Mesendoderm (in vitro differentiated cells): ENCODE data around the gene SLC1A2.
A peak's percentile ranks its signal among the peaks of the same experiment; 100 is the strongest.

Experiments
- DNase-seq: peaks from one replicate; pipeline ENCODE4 v3.0.0; 2013
- H2AK5ac ChIP-seq: 2 replicates; pipeline ENCODE4 v1.6.1; 2013; ENCODE audit warnings: low read length, inconsistent platforms
- H2BK120ac ChIP-seq: 2 replicates; pipeline ENCODE4 v1.6.1; 2013; ENCODE audit warnings: low read depth, mild to moderate bottlenecking, low read length, moderate library complexity, mixed read lengths
- H2BK15ac ChIP-seq: replicated peaks from 2 replicates; pipeline ENCODE4 v1.6.1; 2013; ENCODE audit warnings: low read depth, mild to moderate bottlenecking, moderate library complexity
- H2BK5ac ChIP-seq: 2 replicates; pipeline ENCODE4 v1.6.1; 2013; ENCODE audit warnings: low read length, inconsistent platforms
- H3K18ac ChIP-seq: 2 replicates; pipeline ENCODE4 v1.6.1; 2013; ENCODE audit warnings: mild to moderate bottlenecking, low read length, mixed read lengths
- H3K23ac ChIP-seq: one replicate; pipeline ENCODE4 v1.6.1; 2013; ENCODE audit warnings: low read length
- H3K27ac ChIP-seq: 2 replicates; pipeline ENCODE4 v1.5.1; 2013; ENCODE audit warnings: low read depth, mild to moderate bottlenecking, inconsistent platforms, low read length, moderate library complexity
- H3K27me3 ChIP-seq: 2 replicates; pipeline ENCODE4 v1.6.1; 2013; ENCODE audit warnings: low read length, control low read depth, mild to moderate bottlenecking, inconsistent platforms; ENCODE audit not compliant: insufficient read depth, poor library complexity
- H3K36me3 ChIP-seq: 2 replicates; pipeline ENCODE4 v1.6.1; 2013; ENCODE audit warnings: low read length, inconsistent platforms; ENCODE audit not compliant: control insufficient read depth, insufficient read depth
- H3K4ac ChIP-seq: one replicate; pipeline ENCODE4 v1.6.1; 2013; ENCODE audit warnings: low read depth, mild to moderate bottlenecking, low read length, moderate library complexity
- H3K4me1 ChIP-seq: 2 replicates; pipeline ENCODE4 v1.6.1; 2013; ENCODE audit warnings: low read depth, low read length, inconsistent platforms; ENCODE audit not compliant: control insufficient read depth
- H3K4me2 ChIP-seq: 2 replicates; pipeline ENCODE4 v1.6.1; 2013; ENCODE audit warnings: low read length
- H3K4me3 ChIP-seq: 2 replicates; pipeline ENCODE4 v1.5.1; 2013; ENCODE audit warnings: mild to moderate bottlenecking, low read length
- H3K56ac ChIP-seq: one replicate; pipeline ENCODE4 v1.6.1; 2013; ENCODE audit warnings: low read length
- H3K79me1 ChIP-seq: 2 replicates; pipeline ENCODE4 v1.6.1; 2013; ENCODE audit warnings: low read length, inconsistent platforms
- H3K79me2 ChIP-seq: 2 replicates; pipeline ENCODE4 v1.6.1; 2013; ENCODE audit warnings: mild to moderate bottlenecking, low read length; ENCODE audit not compliant: control insufficient read depth, insufficient read depth
- H3K9ac ChIP-seq: 2 replicates; pipeline ENCODE4 v1.6.1; 2013; ENCODE audit warnings: low read length, inconsistent platforms
- H4K5ac ChIP-seq: one replicate; pipeline ENCODE4 v1.6.1; 2013; ENCODE audit warnings: low read length
- H4K8ac ChIP-seq: one replicate; pipeline ENCODE4 v1.6.1; 2013; ENCODE audit warnings: low read depth, mild to moderate bottlenecking, control low read depth, low read length, moderate library complexity
- WGBS: extraction: QIAGEN DNeasy Blood & Tissue Kit; methylation state at CpG from one replicate; pipeline ENCODE4 v1.1.7; 2013; ENCODE audit warnings: low lambda C conversion rate, missing lambda C conversion rate; ENCODE audit not compliant: insufficient coverage; ENCODE audit errors: extremely low coverage; 5-methylcytosine and 5-hydroxymethylcytosine counted together

SLC1A2 gene

DNA sequence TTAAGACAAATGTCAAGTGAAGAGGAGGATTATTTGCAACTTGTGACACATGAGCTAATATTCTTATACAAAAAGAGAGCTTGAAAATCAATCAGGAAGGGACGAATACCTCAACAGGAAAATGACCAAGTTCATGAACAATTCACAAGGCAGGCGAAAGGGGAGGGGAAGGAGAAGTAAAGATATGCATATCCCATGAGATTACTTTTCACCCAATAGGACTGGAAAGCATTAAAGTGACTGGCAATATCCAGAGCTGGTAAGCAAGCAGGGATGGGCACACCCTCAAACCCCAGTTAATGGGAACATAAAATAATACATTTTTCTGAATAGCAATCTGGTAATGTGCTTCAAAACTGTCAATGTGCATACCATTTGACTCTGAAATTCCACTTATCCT lies 129.5 kb downstream of the SLC1A2 start:
- H4K8ac ChIP-seq = no peak overlapping the region
- H3K4me3 ChIP-seq = no peak overlapping the region
- H3K27me3 ChIP-seq = no peaks in the 10 kb centered on the region
- WGBS = no CpG with 5 or more reads among the region's 2 CpGs
- no peak overlapping the region for H2BK15ac ChIP-seq
- H2BK120ac ChIP-seq = no peak overlapping the region
- no peaks in the 10 kb centered on the region for H3K79me2 ChIP-seq
- no peak overlapping the region for H3K4me2 ChIP-seq
- H3K23ac ChIP-seq = no peak overlapping the region
- no peaks in the 10 kb centered on the region for H3K4me1 ChIP-seq
- no peak overlapping the region for H3K56ac ChIP-seq
- H3K79me1 ChIP-seq = no peaks in the 10 kb centered on the region
- no peak overlapping the region for H3K4ac ChIP-seq
- H3K18ac ChIP-seq = no peak overlapping the region
- H4K5ac ChIP-seq = no peak overlapping the region
- no peak overlapping the region for H3K9ac ChIP-seq
- DNase-seq = no peak
- no peak overlapping the region for H3K27ac ChIP-seq
- H3K36me3 ChIP-seq = no peaks in the 10 kb centered on the region
- no peak overlapping the region for H2AK5ac ChIP-seq
- H2BK5ac ChIP-seq = no peak overlapping the region

DNA sequence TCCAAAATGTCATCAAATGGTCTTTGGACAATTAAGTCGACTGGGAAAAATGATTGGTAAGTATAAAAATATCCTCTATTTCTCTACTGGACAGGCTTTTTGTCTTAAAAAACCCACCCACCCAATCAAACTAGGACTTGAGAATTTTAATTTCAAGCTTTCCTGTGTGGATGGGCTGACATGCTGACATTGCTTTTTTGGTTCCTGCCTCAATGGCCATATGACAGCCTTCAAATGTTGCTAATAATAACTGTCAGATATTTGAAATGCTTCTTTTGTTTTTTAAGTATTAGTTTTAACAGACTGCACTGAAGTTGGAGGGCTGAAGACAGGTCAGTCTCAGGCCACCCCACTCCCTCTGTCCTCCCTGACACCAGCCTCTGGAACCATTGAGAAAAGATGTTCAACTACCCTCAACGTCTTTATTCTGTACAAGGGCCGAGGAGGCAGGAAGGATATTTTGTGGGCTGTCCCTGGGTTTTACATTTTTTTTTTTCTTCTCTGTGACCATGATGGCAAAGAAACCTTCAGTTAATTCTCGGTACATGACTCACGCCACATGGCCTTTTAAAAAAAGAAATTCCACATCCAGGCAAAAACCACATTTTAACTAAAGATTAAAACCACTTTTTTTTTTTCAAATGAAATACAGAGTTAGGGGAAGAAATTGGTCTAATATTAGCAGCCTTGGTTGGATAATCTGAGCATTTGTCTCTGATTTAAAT lies 130.4 kb downstream of the SLC1A2 start:
- Histone ChIP-seq H4K8ac (peak overlapping the region; percentile 56), H3K56ac (no peak overlapping the region), H2BK120ac (no peak overlapping the region), H3K36me3 (no peaks in the 10 kb centered on the region), H3K4me3 (no peak overlapping the region), H2BK15ac (no peak overlapping the region), H3K9ac (no peak overlapping the region), H2AK5ac (no peak overlapping the region), H3K23ac (no peak overlapping the region), H3K27ac (no peak overlapping the region), H3K4ac (no peak overlapping the region), H3K79me1 (no peaks in the 10 kb centered on the region), H3K18ac (peak overlapping the region; percentile 51), H3K79me2 (no peaks in the 10 kb centered on the region), H3K27me3 (no peaks in the 10 kb centered on the region), H2BK5ac (no peak overlapping the region), H3K4me1 (no peaks in the 10 kb centered on the region), H4K5ac (no peak overlapping the region), H3K4me2 (no peak overlapping the region)
- DNase-seq = no peak
- no CpG with 5 or more reads among the region's 5 CpGs for WGBS

DNA sequence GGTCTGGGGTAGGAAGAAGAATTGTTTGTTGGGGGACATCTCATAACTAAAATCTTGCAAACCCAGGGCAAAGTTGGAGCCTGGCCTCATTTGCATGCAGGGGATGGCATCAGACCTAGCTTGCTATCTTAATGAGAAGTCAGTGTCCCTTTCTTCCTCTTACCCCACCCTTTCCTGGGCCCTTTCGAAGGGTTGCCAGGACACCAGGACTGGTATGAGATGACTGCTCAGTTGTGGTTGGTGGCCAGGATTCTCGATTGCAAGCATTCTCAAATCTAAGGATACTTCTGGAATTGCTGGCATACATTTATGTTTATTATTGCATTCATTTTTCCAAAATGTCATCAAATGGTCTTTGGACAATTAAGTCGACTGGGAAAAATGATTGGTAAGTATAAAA lies 131.0 kb downstream of the SLC1A2 start:
- Histone ChIP-seq H3K79me1 (no peaks in the 10 kb centered on the region), H2BK5ac (no peak overlapping the region), H3K9ac (no peak overlapping the region), H2BK120ac (no peak overlapping the region), H3K56ac (no peak overlapping the region), H3K4me2 (no peak overlapping the region), H2AK5ac (no peak overlapping the region), H3K27me3 (no peaks in the 10 kb centered on the region), H3K27ac (no peak overlapping the region), H3K79me2 (no peaks in the 10 kb centered on the region), H3K4me1 (no peaks in the 10 kb centered on the region), H4K8ac (no peak overlapping the region), H2BK15ac (no peak overlapping the region), H3K4ac (no peak overlapping the region), H3K18ac (no peak overlapping the region), H4K5ac (no peak overlapping the region), H3K23ac (no peak overlapping the region), H3K36me3 (no peaks in the 10 kb centered on the region), H3K4me3 (no peak overlapping the region)
- no peak for DNase-seq
- WGBS = no CpG with 5 or more reads among the region's 3 CpGs

DNA sequence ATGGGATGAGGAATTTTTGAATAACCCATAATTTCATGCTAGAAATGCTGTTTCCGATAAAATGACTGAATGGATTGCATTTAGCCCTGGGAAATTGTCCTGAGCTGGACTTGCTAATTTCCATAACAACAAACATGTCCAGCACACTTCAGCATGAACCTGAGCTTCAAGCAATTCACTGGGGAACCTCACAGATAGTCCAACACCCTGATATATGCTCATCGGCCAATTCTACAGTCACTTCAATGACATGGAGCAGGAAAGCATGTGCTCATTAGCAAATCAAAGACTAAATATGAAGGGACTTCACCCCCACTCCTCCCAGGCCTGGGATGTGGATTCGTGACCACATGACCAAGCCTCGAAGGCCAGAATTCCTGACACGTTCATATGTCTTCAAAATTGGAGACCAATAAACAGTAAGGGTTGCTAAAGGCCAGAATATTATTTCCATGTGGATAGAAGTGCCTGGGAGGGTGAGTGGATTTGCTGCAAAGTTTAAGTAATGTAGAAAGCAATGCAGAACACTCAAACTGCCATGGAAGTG lies 131.9 kb downstream of the SLC1A2 start:
- WGBS = no CpG with 5 or more reads among the region's 5 CpGs
- Histone ChIP-seq H3K23ac (no peak overlapping the region), H3K79me1 (no peaks in the 10 kb centered on the region), H3K4ac (no peak overlapping the region), H3K4me1 (no peaks in the 10 kb centered on the region), H2BK120ac (no peak overlapping the region), H3K27ac (no peak overlapping the region), H3K56ac (no peak overlapping the region), H3K4me3 (no peak overlapping the region), H3K9ac (no peak overlapping the region), H3K36me3 (no peaks in the 10 kb centered on the region), H4K5ac (no peak overlapping the region), H3K18ac (no peak overlapping the region), H3K4me2 (no peak overlapping the region), H4K8ac (no peak overlapping the region), H2BK5ac (no peak overlapping the region), H2AK5ac (no peak overlapping the region), H3K27me3 (no peaks in the 10 kb centered on the region), H2BK15ac (no peak overlapping the region), H3K79me2 (no peaks in the 10 kb centered on the region)
- no peak for DNase-seq

DNA sequence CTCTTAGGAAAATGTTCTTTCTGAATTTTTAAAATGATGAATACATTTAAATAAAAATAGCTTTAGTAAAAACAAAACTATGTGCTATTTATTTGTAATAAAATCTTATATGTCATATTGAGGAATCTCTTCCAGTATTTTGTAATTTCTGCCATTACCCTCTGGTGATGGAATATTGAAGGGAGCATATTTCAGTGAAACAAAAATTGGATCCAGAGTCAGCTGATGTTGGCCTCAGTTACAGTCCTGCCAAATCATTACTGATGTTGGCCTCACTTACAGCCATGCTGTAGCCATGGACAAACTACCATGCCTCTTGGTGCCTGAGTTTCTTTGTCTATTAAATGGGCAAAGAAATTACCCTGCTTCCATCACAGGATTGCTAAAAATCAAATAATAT lies 133.2 kb downstream of the SLC1A2 start:
- no peak overlapping the region for H3K4me3 ChIP-seq
- DNase-seq = no peak

DNA sequence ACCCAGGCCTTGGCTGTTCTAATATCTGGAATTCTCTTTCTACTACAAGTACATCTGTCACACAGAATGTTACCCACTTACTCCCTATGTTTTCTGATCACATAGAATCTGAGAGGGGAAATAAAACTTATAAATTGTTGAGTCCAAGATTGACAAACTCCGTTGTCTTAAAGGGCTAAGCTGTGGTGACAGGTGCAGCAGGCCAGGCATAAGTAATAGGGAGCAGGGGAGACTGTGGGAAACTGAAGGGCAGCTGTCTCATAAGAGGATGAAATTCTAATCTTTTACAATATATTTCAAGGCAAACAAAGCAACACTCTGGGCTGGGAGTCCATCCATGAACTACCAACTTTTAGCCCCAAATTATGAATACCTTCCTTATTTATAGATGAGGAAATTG lies 133.9 kb downstream of the SLC1A2 start:
- Histone ChIP-seq H3K36me3 (no peaks in the 10 kb centered on the region), H3K4ac (no peak overlapping the region), H3K18ac (no peak overlapping the region), H4K8ac (no peak overlapping the region), H2BK5ac (no peak overlapping the region), H3K4me2 (no peak overlapping the region), H3K27me3 (no peaks in the 10 kb centered on the region), H3K27ac (no peak overlapping the region), H2BK120ac (no peak overlapping the region), H4K5ac (no peak overlapping the region), H3K79me1 (no peaks in the 10 kb centered on the region), H3K56ac (no peak overlapping the region), H3K4me1 (no peaks in the 10 kb centered on the region), H3K9ac (no peak overlapping the region), H3K79me2 (no peaks in the 10 kb centered on the region), H3K23ac (no peak overlapping the region), H3K4me3 (no peak overlapping the region), H2AK5ac (no peak overlapping the region), H2BK15ac (no peak overlapping the region)
- no peak for DNase-seq
- WGBS = no CpG with 5 or more reads among the region's 1 CpG

More for the DNA sequence above, 133.2 kb downstream of the SLC1A2 start:
- no peak overlapping the region for H3K9ac ChIP-seq
- H3K56ac ChIP-seq = no peak overlapping the region
- no peak overlapping the region for H3K18ac ChIP-seq
- H2BK120ac ChIP-seq = no peak overlapping the region
- H3K27ac ChIP-seq = no peak overlapping the region
- no peak overlapping the region for H2BK5ac ChIP-seq
- H2AK5ac ChIP-seq = no peak overlapping the region
- no peaks in the 10 kb centered on the region for H3K79me1 ChIP-seq
- no peaks in the 10 kb centered on the region for H3K79me2 ChIP-seq
- H3K4me1 ChIP-seq = no peaks in the 10 kb centered on the region
- H3K23ac ChIP-seq = no peak overlapping the region
- H4K8ac ChIP-seq = no peak overlapping the region
- no peak overlapping the region for H2BK15ac ChIP-seq
- H3K27me3 ChIP-seq = no peaks in the 10 kb centered on the region
- no peaks in the 10 kb centered on the region for H3K36me3 ChIP-seq
- no peak overlapping the region for H3K4ac ChIP-seq
- H3K4me2 ChIP-seq = no peak overlapping the region
- no peak overlapping the region for H4K5ac ChIP-seq
